NCI-H128 (cell line): ENCODE data around the gene ISG20.
"Not testable (repeated sequence)": the region's sequence is repeated elsewhere in the genome, so short reads cannot be mapped to it uniquely, and the experiment has no call there.

ENCODE experiments used
- DNase-seq: peaks from one replicate; lab custom pipeline; 2025; ENCODE audit not compliant: unreplicated experiment; lab: John Stamatoyannopoulos, UW

The ISG20 gene

GRCh38 chr15:88618686-88619085 lies 20.1 kb upstream of the ISG20 start:
- no peak for DNase-seq

DNA sequence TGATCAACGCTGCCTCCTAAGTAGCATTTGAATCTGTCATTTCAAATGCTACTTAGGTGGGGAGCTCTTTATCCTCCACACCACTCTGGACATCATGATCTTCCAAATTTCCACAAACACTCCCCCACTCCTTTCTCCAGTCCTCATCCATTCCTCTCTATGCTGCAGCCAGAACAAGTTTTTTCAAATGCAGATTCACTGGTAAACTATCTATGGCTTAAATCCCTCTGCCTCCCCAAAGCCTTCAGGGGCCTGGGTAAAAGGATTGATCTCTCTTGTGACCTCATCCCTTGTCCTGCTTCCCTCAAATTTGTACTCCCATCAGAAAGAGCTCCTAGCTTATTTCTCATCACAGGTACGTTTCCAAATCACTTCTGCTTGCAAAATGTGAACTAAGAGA lies 19.0 kb upstream of the ISG20 start:
- no peak for DNase-seq

GRCh38 chr15:88620995-88621772 lies 17.6 kb upstream of the ISG20 start, which contains the start of gene AEN:
Gene AEN (plus strand): TSS chr15:88621340. CDS start chr15:88626210, 4,870 bp downstream.
- peak; percentile 84 for DNase-seq

DNA sequence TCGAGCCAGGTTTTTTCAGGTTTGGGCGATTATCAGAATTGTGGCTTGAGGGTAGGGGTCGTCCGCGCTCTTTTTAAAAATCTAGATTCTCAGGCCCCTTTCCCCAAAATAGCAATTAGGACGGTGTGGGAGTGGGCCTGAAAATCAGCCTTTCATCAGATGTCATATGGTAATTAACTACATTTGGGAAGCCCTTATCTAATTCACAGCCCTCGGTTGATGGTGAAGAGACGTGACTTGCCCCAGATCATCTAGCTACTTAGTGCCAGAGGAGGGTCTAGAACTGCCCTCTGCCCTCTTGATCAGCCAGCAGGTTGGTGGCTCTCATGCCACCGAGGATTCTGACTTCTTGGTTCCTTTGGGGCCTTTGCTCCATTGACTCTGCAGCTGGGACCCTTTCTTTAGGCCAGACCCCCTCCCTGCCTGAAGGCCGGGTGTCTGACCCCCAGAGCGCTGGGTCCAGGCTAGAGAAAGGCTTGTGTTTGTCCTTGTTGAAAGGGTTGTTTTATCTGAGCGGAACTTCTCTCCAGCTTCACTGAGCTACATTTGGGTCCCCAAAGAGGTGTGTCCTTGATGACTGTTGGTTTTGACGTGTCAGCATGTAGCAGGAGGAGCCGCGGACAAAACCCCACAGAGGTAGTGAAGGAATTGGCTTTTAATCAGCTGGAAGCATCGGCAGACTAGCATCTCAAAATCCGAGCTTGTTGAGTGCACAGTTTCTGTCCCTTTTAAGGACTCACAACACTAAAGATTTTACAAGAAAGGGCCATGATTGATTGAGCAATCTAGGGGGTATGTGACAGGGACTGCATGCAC lies 16.8 kb upstream of the ISG20 start:
- DNase-seq, result no peak

DNA sequence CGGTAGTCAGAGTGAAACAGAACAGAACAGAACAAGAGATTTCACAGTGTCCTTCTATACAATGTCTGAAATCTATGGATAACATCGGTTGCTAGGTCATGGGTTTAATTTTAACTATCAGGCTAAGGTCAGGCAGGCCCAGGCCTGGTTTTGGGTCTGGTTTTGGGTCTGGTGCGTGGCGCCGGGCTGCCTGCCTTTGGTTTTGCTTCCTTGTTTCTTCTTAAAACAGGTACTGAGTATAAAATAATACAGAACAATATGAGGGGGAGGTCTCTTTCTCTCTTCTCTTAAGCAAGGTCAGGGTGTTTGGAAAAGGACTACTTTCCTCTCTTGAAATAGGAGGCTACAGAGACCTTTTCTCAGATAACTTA lies 16.2 kb upstream of the ISG20 start:
- no peak for DNase-seq

DNA sequence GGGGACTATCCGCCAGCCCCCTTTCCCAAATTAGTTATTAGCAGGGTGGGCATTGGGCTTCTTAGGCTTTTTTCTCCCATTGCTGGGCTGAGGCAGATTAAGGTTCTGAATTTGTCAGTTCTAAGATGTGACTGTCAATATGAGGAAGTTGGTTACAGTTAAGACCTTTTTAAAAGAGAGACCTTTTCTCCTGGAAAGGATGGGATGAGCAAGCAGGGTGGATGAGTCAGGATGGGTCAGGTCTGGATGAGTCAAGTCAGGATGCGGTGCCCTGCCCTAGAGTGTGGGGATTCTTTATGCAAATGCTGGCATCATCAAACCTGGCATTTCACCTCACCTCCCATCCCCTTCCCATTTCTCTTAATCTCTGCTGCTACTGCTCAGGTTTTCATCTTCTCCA lies 15.8 kb upstream of the ISG20 start:
- DNase-seq, result no peak

DNA sequence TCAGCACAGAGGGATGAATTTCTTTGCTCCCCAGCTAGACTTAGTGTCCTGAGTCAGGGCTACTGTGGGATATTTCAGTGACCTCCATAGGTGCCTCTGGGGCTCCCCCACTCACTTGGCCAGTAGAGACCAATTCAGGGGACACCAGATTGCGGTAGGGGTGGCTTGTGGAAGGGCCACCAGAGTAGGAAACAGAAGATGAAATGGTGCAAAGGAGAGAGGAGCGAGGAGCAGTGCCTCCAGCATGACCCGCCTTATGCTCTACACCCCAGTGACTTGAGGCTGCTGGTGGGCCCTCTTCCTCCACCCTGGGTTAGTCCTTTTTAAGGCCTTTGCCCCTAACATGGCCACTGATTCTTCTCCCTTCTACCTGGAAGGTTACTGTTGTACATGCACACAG lies 15.2 kb upstream of the ISG20 start:
- no peak for DNase-seq

DNA sequence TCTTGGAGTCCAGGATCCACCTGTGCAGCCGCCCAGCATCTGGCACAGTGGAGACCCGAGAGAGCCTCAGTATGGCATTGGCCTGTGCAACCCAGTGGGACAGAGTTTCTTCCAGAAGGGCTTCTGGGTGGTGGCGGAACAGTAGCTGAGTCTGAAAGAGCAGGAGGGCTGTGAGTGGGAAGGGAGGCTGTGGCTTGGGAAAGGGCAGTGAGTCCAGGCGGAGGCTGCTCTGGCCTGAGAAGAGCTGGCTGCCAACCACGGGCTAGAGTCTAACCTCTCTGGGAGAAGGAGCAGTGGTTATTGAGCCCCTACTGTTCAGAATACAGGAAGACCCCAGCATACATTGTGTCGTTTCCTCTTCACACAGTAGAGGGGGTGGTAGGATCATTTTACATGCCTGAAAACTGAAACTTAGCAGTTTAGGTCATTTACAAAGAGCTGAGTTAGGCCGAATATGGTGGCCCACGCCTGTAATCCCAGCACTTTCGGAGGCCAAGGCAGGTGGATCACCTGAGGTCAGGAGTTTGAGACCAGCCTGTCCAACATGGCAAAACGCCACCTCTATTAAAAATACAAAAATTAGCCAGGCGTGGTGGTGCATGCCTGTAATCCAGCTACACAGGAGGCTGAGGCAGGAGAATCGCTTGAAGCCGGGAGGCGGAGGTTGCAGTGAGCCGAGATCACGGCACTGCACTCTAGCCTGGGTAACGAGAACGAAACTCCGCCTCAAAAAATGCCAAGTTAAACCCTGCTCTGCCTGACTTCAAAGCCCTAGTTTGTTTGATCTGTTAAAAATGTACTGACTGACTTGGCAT lies 14.5 kb upstream of the ISG20 start:
- DNase-seq, result no peak

DNA sequence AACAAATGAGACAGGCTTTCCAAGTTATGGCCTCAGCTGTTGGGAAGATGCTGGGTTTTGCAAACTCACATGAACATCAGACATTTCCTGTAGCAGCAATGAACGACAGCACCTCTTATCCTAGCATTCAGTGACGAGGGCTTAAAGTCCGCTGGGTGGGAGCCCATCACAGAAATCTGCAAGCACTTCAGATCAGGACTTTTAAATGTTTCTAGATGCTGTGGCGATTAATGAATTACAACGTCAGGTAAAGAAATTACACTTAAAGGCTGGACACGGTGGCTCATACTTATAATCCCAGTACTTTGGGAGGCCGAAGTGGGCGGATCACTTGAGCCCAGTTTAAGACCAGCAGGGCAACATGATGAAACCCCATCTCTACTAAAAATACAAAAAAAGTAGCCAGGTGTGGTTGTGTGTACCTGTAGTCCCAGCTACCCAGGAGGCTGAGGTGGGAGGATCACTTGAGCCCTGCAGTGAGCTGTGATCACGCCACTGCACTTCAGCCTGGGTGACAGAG lies 13.8 kb upstream of the ISG20 start:
- DNase-seq, result no peak

GRCh38 chr15:88625943-88626741 lies 12.7 kb upstream of the ISG20 start:
- no peak for DNase-seq

DNA sequence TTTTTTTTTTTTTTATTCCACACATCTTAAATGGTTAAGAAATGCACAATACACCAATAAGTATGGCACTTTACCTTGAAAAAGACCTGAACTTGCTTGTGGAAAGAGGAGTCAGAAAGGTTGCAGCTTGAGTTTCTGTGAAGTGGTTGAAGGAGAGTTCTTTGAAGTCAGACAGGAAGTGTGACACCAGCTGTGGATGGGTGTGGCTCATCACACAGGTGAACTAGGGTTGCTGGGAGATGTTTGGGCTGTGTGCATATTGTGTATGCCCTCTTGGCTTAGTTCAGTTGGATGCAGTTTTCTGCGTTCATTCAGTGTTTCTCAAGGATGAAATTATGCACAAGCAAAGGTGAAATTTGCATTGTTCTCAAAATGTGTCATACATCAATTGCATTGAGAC lies 11.4 kb upstream of the ISG20 start:
- DNase-seq, result no peak

- no peak for DNase-seq
Measured at GRCh38 chr15:88628018-88628654, 10.7 kb upstream of the ISG20 start.

- DNase-seq, result no peak
Measured at GRCh38 chr15:88629071-88629470, 9.7 kb upstream of the ISG20 start.

GRCh38 chr15:88630141-88630721 lies 8.6 kb upstream of the ISG20 start:
- no peak for DNase-seq

GRCh38 chr15:88630798-88631463 lies 7.9 kb upstream of the ISG20 start:
- no peak for DNase-seq

DNA sequence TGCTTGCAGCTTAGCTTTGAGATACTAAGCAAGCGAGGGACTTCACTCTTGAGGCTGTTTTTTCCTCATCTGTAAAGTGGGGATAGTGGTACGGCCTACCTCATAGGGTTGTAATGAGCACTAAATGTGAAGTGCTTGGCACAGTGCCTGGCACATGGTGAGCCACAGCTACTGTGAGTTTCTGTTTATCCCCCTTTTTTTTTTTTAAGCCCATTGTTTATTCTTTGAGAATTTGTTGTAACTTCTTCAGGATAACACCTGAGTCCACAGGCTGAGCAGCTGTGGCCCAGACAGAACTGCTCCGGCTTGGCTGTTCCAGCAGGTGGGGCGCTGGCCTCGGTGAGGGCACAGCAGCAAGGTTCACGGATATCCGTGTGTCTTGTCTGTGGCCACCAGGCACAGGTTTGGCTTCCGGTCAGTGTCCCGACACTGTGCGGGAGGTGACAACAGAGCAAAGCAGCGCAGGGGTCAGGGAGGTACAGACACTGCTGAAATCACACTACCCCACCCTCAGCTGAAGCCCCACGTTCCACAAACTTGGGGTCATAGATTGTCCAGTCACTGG lies 7.3 kb upstream of the ISG20 start:
- no peak for DNase-seq

DNA sequence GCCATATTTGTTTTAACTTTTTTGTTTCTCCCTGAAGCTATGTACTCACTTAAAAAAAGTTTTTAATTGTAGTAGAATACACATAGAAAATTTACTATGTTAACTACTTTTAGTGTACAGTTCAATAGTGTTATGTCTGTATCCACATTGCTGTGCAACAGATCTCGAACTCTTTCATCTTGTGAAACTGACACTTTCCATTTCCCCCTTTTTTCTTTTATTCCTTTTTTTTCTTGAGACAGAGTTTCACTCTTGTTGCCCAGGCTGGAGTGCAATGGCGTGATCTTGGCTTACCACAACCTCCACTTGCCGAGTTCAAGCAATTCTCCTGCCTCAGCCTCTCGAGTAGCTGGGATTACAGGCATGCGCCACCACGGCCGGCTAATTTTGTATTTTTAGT lies 6.0 kb upstream of the ISG20 start:
- DNase-seq, result not testable (repeated sequence)

DNA sequence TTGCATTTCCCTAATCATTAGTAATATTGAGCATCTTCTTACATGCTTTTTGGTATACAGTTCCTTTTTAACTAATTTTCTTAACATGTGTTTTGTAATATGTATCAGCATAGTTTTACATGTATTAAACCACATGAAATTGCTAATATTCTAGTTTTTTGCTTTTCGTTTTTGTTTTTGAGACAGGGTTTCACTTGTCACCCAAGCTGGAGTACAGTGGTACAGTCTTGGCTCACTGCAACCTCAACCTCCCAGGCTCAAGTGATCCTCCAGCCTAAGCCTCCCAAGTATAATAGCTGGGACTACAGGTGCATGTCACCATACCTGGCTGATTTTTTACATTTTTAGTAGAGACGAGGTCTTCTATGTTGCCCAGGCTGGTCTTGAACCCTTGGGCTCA lies 4.4 kb upstream of the ISG20 start:
- DNase-seq, result no peak

DNA sequence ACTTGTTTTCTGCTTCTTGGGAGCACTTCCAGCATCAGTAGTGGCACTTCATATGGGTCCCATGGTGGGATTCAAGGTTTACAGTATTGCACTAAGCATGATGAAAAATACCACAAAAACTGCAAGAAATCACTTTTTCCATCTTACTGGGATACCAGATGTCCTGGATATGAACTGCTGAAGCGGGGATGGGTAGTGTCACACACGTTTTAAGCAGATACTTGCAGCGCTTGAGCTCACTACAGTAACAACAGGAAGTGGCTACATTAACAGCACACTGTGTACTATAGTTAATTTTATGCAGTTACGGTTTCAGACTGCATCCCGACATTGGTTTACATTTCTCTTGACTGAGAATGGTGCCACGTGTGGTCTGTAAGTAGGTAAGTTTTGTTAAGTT lies 3.5 kb upstream of the ISG20 start:
- no peak for DNase-seq
